ENCODE measurements around the gene OTOGL.

The OTOGL gene

GRCh38 chr12:80401191-80401590 is 301.9 kb downstream of the OTOGL start:
- TF ChIP-seq EGR1 (IDR thresholded peaks at IDR 0.05) (no peak), ZBTB7A (IDR thresholded peaks at IDR 0.05; ENCODE audit: low read depth) (no peak), FOXM1 (IDR thresholded peaks at IDR 0.05; ENCODE audit: borderline replicate concordance, low read depth) (no peak), NFIC (IDR thresholded peaks at IDR 0.05) (no peak), RAD21 (IDR thresholded peaks at IDR 0.05; ENCODE audit: low read depth) (no peak), TEAD4 (IDR thresholded peaks at IDR 0.05) (no peak), YY1 (IDR thresholded peaks at IDR 0.05; ENCODE audit: low read depth) (no peak), TAF1 (IDR thresholded peaks at IDR 0.05; ENCODE audit: low read depth) (no peak), CREB1 (IDR thresholded peaks at IDR 0.05; ENCODE audit: low read depth) (no peak), EP300 (IDR thresholded peaks at IDR 0.05; ENCODE audit: borderline replicate concordance) (no peak), CEBPB (IDR thresholded peaks at IDR 0.05) (no peak), TCF12 (IDR thresholded peaks at IDR 0.05; ENCODE audit: low read depth) (no peak)
- TF ChIP-seq, protein P1, sequence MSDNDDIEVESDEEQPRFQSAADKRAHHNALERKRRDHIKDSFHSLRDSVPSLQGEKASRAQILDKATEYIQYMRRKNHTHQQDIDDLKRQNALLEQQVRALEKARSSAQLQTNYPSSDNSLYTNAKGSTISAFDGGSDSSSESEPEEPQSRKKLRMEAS (IDR thresholded peaks at IDR 0.05), result no peak
- TF ChIP-seq, protein P2, sequence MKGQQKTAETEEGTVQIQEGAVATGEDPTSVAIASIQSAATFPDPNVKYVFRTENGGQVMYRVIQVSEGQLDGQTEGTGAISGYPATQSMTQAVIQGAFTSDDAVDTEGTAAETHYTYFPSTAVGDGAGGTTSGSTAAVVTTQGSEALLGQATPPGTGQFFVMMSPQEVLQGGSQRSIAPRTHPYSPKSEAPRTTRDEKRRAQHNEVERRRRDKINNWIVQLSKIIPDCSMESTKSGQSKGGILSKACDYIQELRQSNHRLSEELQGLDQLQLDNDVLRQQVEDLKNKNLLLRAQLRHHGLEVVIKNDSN (IDR thresholded peaks at IDR 0.05), result no peak
- TF ChIP-seq, protein P3, sequence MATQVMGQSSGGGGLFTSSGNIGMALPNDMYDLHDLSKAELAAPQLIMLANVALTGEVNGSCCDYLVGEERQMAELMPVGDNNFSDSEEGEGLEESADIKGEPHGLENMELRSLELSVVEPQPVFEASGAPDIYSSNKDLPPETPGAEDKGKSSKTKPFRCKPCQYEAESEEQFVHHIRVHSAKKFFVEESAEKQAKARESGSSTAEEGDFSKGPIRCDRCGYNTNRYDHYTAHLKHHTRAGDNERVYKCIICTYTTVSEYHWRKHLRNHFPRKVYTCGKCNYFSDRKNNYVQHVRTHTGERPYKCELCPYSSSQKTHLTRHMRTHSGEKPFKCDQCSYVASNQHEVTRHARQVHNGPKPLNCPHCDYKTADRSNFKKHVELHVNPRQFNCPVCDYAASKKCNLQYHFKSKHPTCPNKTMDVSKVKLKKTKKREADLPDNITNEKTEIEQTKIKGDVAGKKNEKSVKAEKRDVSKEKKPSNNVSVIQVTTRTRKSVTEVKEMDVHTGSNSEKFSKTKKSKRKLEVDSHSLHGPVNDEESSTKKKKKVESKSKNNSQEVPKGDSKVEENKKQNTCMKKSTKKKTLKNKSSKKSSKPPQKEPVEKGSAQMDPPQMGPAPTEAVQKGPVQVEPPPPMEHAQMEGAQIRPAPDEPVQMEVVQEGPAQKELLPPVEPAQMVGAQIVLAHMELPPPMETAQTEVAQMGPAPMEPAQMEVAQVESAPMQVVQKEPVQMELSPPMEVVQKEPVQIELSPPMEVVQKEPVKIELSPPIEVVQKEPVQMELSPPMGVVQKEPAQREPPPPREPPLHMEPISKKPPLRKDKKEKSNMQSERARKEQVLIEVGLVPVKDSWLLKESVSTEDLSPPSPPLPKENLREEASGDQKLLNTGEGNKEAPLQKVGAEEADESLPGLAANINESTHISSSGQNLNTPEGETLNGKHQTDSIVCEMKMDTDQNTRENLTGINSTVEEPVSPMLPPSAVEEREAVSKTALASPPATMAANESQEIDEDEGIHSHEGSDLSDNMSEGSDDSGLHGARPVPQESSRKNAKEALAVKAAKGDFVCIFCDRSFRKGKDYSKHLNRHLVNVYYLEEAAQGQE (IDR thresholded peaks at IDR 0.05; ENCODE audit: low read depth), result no peak

DNA sequence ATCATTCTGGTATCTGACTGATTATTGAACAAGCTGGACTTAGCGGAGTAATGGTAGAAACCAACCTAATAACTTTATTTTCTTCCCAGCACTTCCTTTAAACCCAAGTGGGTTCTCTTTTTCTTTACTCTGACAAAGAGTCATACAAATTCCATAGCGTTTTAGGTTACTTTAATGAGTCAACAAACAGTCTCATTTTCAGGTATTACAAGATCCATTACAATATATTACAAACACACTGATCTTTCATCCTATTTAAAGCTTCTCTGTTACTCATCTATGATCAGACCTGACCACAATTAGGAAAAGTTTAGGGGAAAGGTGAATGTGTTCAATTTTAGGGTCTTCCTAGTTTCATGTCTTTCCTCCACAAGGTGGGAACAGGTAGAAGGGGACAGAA is 305.3 kb downstream of the OTOGL start:
- TF ChIP-seq EGR1 (IDR thresholded peaks at IDR 0.05), result no peak
- TF ChIP-seq, protein P1 (IDR thresholded peaks at IDR 0.05), result no peak
- no peak for TF ChIP-seq CREB1 (IDR thresholded peaks at IDR 0.05; ENCODE audit: low read depth)
- TF ChIP-seq TAF1 (IDR thresholded peaks at IDR 0.05; ENCODE audit: low read depth), result no peak
- no peak for TF ChIP-seq RAD21 (IDR thresholded peaks at IDR 0.05; ENCODE audit: low read depth)
- TF ChIP-seq, protein P2 (IDR thresholded peaks at IDR 0.05), result no peak
- TF ChIP-seq CEBPB (IDR thresholded peaks at IDR 0.05), result no peak
- TF ChIP-seq ZBTB7A (IDR thresholded peaks at IDR 0.05; ENCODE audit: low read depth), result no peak
- no peak for TF ChIP-seq NFIC (IDR thresholded peaks at IDR 0.05)
- TF ChIP-seq, protein P3 (IDR thresholded peaks at IDR 0.05; ENCODE audit: low read depth), result no peak
- TF ChIP-seq FOXM1 (IDR thresholded peaks at IDR 0.05; ENCODE audit: borderline replicate concordance, low read depth), result no peak

DNA sequence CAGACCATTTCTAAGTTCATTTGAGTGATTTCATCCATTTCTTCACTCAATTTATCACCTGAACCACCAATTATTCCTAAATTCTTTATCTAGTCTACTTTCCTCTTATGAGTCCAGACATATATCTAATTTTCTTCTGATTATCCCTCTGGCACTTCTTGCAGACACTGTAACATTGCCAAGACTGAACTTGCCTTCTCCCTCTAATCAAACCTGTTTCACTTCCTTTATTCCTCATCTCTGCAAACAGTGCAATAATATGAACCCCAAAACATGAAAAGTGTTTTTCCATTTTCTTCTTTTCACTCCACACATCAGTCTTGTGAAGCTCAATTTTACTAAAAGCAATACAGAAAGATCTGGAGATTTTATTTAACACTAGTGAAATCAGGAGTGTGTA is 306.9 kb downstream of the OTOGL start:
- TF ChIP-seq EP300 (IDR thresholded peaks at IDR 0.05; ENCODE audit: borderline replicate concordance) (no peak), CEBPB (IDR thresholded peaks at IDR 0.05) (no peak)
- TF ChIP-seq, protein P2 (IDR thresholded peaks at IDR 0.05), result no peak

GRCh38 chr12:80411787-80412186 is 312.4 kb downstream of the OTOGL start:
- TF ChIP-seq, protein P1 (IDR thresholded peaks at IDR 0.05), result no peak
- TF ChIP-seq NFIC (IDR thresholded peaks at IDR 0.05), result no peak
- TF ChIP-seq EGR1 (IDR thresholded peaks at IDR 0.05), result no peak
- TF ChIP-seq, protein P3 (IDR thresholded peaks at IDR 0.05; ENCODE audit: low read depth), result no peak
- no peak for TF ChIP-seq TCF12 (IDR thresholded peaks at IDR 0.05; ENCODE audit: low read depth)
